ENCODE measurements around the gene PAOX.
"Not testable (repeated sequence)": the region's sequence is repeated elsewhere in the genome, so short reads cannot be mapped to it uniquely, and the experiment has no call there.

The PAOX gene

DNA sequence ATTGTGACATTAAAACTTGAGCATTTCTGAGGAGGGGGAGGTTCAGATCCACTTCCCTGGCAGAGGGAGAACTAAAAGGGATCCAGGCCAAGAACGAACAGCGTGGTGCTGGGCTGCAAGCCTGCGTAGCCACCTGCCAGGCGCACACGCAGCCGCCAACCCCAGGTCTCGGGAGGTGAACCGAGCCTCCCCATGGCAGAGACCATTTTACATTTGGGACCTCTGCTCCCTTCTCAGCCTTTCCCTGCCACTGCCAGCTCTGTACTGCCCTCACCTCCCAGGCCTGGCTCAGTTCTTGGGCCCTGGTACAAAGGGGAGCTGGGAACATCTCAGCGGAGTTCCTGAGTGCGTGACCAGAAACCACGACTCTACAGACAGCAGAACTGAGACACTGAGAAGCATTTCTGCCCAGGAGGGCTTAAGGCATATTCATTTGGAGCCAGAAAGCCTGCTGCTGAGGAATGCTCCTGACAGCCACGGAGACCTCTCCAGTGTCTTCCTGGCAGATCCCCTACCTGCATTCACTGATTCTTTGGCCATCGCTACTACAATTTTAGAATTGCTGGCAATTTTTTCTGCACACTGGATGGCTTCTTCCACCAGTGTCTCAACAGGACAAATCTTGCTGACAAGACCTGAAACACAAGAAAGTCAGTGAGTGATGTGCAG, 13.5 kb upstream of the PAOX start:
- H3K4me1 ChIP-seq (ENCODE audit: low read length), result no peaks in the 10 kb centered on the region
- H3K4me3 ChIP-seq (ENCODE audit: low read length), result no peak overlapping the region
- H3K36me3 ChIP-seq (replicated peaks; ENCODE audit: low read depth, low read length), result no peaks in the 10 kb centered on the region
- TF ChIP-seq, protein P1, sequence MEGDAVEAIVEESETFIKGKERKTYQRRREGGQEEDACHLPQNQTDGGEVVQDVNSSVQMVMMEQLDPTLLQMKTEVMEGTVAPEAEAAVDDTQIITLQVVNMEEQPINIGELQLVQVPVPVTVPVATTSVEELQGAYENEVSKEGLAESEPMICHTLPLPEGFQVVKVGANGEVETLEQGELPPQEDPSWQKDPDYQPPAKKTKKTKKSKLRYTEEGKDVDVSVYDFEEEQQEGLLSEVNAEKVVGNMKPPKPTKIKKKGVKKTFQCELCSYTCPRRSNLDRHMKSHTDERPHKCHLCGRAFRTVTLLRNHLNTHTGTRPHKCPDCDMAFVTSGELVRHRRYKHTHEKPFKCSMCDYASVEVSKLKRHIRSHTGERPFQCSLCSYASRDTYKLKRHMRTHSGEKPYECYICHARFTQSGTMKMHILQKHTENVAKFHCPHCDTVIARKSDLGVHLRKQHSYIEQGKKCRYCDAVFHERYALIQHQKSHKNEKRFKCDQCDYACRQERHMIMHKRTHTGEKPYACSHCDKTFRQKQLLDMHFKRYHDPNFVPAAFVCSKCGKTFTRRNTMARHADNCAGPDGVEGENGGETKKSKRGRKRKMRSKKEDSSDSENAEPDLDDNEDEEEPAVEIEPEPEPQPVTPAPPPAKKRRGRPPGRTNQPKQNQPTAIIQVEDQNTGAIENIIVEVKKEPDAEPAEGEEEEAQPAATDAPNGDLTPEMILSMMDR (IDR thresholded peaks at IDR 0.05; ENCODE audit: low read depth, low read length), result no peak
- TF ChIP-seq EZH2phosphoT487 (IDR thresholded peaks at IDR 0.05; ENCODE audit: low read depth), result no peak
- no peak overlapping the region for H2AFZ ChIP-seq (ENCODE audit: low read depth, low read length)
- H4K20me1 ChIP-seq (ENCODE audit: insufficient read depth, low read length), result no peaks in the 10 kb centered on the region
- no peaks in the 10 kb centered on the region for H3K27me3 ChIP-seq (ENCODE audit: low read depth, low read length)
- H3K9ac ChIP-seq (ENCODE audit: low read length), result no peak overlapping the region
- no peak overlapping the region for H3K4me2 ChIP-seq (ENCODE audit: low read length)
- no peak overlapping the region for H3K27ac ChIP-seq (ENCODE audit: low read length)
- H3K9me3 ChIP-seq (ENCODE audit: insufficient read depth, low read length), result no peaks in the 10 kb centered on the region
- H3K79me2 ChIP-seq (ENCODE audit: low read length), result no peaks in the 10 kb centered on the region

DNA sequence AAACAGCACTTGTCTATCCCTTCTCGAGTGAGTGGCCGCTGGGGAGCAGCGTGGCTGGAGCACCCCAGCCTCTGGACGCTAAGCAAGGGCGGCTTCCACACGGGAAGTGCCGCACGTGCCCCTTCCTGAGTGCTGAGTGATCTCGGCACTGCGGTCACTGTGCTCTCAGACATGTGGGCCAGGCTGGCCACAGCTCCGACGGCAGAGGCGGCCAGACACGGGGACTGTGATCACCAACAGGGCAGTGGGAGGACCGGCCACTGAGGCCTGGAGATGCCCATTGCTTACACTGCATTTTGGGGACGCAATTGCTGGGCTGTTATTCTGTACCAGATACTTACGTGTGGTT, 13.0 kb upstream of the PAOX start:
- TF ChIP-seq EZH2phosphoT487 (IDR thresholded peaks at IDR 0.05; ENCODE audit: low read depth), result no peak
- TF ChIP-seq, protein P1 (IDR thresholded peaks at IDR 0.05; ENCODE audit: low read depth, low read length), result no peak
- Histone ChIP-seq H2AFZ (ENCODE audit: low read depth, low read length) (no peak overlapping the region), H3K4me2 (ENCODE audit: low read length) (no peak overlapping the region), H3K4me3 (ENCODE audit: low read length) (no peak overlapping the region), H3K9me3 (ENCODE audit: insufficient read depth, low read length) (no peaks in the 10 kb centered on the region), H3K27ac (ENCODE audit: low read length) (no peak overlapping the region), H3K4me1 (ENCODE audit: low read length) (no peaks in the 10 kb centered on the region), H3K27me3 (ENCODE audit: low read depth, low read length) (no peaks in the 10 kb centered on the region), H3K9ac (ENCODE audit: low read length) (no peak overlapping the region), H3K36me3 (replicated peaks; ENCODE audit: low read depth, low read length) (no peaks in the 10 kb centered on the region), H3K79me2 (ENCODE audit: low read length) (no peaks in the 10 kb centered on the region), H4K20me1 (ENCODE audit: insufficient read depth, low read length) (no peaks in the 10 kb centered on the region)

DNA sequence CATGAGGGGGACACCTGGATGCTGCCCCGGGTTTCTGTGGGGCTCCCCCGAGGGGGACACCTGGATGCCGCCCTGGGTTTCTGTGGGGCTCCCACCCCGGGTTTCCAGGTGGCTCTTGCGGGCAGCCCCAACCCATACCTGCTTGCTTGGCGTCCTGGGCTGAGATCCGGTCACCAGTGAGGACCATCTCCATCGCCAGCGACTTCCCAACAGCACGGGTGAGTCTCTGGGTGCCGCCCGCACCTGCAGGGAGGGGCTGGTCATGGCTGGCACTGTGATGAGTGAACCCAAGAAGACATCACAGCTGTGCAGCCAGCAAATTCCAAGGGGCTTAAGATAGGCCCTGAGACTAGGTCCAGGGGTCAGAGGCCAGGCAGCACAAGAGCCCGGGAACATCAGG, 12.3 kb upstream of the PAOX start:
- Histone ChIP-seq H4K20me1 (ENCODE audit: insufficient read depth, low read length) (no peaks in the 10 kb centered on the region), H3K27me3 (ENCODE audit: low read depth, low read length) (no peaks in the 10 kb centered on the region), H3K79me2 (ENCODE audit: low read length) (no peaks in the 10 kb centered on the region), H2AFZ (ENCODE audit: low read depth, low read length) (no peak overlapping the region), H3K4me1 (ENCODE audit: low read length) (no peaks in the 10 kb centered on the region), H3K4me3 (ENCODE audit: low read length) (no peak overlapping the region), H3K9me3 (ENCODE audit: insufficient read depth, low read length) (no peaks in the 10 kb centered on the region), H3K36me3 (replicated peaks; ENCODE audit: low read depth, low read length) (no peaks in the 10 kb centered on the region), H3K4me2 (ENCODE audit: low read length) (no peak overlapping the region), H3K27ac (ENCODE audit: low read length) (no peak overlapping the region), H3K9ac (ENCODE audit: low read length) (no peak overlapping the region)
- TF ChIP-seq EZH2phosphoT487 (IDR thresholded peaks at IDR 0.05; ENCODE audit: low read depth), result no peak
- TF ChIP-seq, protein P1 (IDR thresholded peaks at IDR 0.05; ENCODE audit: low read depth, low read length), result no peak

DNA sequence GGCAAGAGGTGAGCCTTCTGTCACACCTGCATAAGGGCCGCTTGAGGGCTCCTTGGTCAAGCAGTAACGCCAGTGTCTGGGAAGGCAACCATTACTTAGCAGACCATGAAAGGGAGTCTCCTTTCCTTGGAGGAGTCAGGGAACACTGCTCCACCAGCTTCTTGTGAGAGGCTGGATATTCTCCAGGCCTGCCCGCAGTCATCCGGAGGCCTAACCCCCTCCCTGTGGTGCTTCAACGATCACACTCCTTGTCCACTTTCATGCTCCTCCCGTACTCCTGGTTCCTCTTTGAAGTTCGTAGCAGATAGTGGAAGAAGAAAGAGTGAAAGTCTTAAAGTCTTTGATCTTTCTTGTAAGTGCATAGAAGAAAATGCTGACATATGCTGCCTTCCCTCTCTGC, 11.6 kb upstream of the PAOX start:
- H4K20me1 ChIP-seq (ENCODE audit: insufficient read depth, low read length); H3K4me2 ChIP-seq (ENCODE audit: low read length); H3K27me3 ChIP-seq (ENCODE audit: low read depth, low read length); H3K9me3 ChIP-seq (ENCODE audit: insufficient read depth, low read length); H3K9ac ChIP-seq (ENCODE audit: low read length); H3K4me3 ChIP-seq (ENCODE audit: low read length); H3K79me2 ChIP-seq (ENCODE audit: low read length); H3K27ac ChIP-seq (ENCODE audit: low read length); H2AFZ ChIP-seq (ENCODE audit: low read depth, low read length); H3K36me3 ChIP-seq (replicated peaks; ENCODE audit: low read depth, low read length); H3K4me1 ChIP-seq (ENCODE audit: low read length): not testable (repeated sequence)

Measured in OCI-LY3 (cell line).